Osteocyte (in vitro differentiated cells): ENCODE measurements around the gene NFX1. TPM values are rescaled to one million over a fixed set of nuclear protein-coding genes. Genes with fewer than 3 reads are reported as not detected.
A peak's percentile ranks its signal among the peaks of the same experiment; 100 is the strongest.
"Not testable (repeated sequence)": the region's sequence is repeated elsewhere in the genome, so short reads cannot be mapped to it uniquely, and the experiment has no call there.

ENCODE experiments used
- DNase-seq: peaks from one replicate; pipeline ENCODE4 v3.0.0; 2021; ENCODE audit warnings: mixed read lengths; ENCODE audit not compliant: unreplicated experiment; ENCODE audit errors: extremely low spot score
- H3K27ac Mint-ChIP-seq: one replicate; pipeline ENCODE4 v1.8.0; 2021; ENCODE audit warnings: mild to moderate bottlenecking, mixed read lengths; ENCODE audit not compliant: unreplicated experiment
- H3K27me3 Mint-ChIP-seq: one replicate; pipeline ENCODE4 v1.8.0; 2021; ENCODE audit warnings: mixed read lengths; ENCODE audit not compliant: unreplicated experiment
- H3K36me3 Mint-ChIP-seq: one replicate; pipeline ENCODE4 v1.8.0; 2021; ENCODE audit warnings: mixed read lengths; ENCODE audit not compliant: unreplicated experiment
- H3K4me1 Mint-ChIP-seq: one replicate; pipeline ENCODE4 v1.8.0; 2021; ENCODE audit warnings: mixed read lengths; ENCODE audit not compliant: unreplicated experiment
- H3K4me3 Mint-ChIP-seq: one replicate; pipeline ENCODE4 v1.8.0; 2021; ENCODE audit warnings: mild to moderate bottlenecking, moderate library complexity, mixed read lengths; ENCODE audit not compliant: unreplicated experiment
- H3K9me3 Mint-ChIP-seq: one replicate; pipeline ENCODE4 v1.8.0; 2021; ENCODE audit warnings: mixed read lengths; ENCODE audit not compliant: unreplicated experiment
- total RNA-seq: library from RNA; stranded (reverse); gene quantifications from 2 replicates; pipeline ENCODE4 v1.2.1, GENCODE V29; 2021
- TF ChIP-seq, protein P1 (sequence below): fragments of 200-600 bp; sonication (generic); IDR thresholded peaks from 2 replicates; pipeline ENCODE4 v1.5.0; 2021; ENCODE audit warnings: antibody characterized with exemption, mild to moderate bottlenecking, moderate library complexity

Gene NFX1
- total RNA-seq, 1 donor from 2014 or later, result 36.1 TPM

DNA sequence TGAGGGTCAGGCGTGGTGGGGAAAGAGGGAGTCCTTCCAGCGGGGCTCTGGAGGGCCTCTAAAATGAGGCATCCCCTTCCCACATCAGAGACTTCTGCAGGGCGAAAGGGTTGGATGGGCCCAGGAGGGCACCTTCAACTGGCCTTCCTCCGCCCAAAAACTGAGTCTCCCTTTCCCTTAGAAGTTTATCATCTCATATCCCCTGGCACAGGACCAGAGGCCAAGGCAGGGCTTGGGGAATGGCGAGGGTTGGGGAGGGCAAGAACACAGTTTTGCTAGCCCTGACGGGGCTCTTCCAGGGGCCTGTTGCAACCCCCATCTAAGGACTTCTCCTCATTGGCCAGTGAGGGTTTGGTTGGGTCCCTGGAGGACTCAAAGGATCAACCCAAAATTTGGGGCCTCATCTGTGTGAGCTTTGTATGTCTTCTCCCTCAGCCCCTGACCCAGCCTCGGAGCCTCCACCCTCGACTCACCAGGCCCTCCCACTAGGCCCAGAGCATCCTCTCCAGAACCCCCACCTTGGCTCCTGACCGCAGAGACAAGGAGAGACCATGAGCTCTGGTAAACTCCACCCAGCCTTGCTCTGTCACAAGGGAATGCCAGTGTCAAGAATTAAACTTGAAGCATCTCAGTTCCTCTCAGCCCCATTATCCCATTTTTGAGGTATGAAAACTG, 87.9 kb downstream of the NFX1 start:
- no peak for DNase-seq

DNA sequence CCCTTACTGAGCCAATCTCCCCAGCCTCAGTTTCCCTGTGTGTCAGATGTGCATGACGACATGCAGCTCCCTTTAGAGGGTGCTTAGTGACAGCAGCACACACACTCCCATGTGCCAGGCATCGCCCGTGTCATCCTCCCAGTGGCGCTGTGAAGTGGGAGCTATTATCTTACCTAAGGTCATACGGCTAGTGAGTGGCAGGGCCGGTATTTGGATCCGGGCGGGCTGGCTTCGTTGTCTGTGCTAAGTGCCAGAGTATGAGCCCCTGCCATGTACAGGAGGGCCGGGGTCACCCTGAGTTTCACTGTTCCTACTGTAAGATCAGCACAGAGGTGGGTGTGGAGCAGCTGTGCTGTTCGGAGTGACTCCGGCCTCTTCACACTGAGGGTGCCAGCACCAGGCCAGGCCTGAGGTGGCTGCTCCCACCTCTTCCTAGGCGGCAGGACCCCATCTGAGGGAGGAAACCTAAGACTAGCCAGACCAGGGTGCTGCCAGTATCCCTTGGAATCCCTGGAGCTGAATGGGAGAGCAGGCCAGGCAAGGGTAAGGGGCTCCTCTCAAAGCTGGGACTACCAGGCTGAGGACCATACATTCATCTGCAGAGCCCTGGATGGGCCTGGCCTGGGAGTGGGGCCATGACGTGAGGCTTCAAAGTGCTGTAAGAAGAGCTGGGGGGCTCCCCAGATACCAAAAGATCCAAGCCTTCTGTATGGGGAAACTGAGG, 89.5 kb downstream of the NFX1 start:
- Mint-ChIP-seq H3K4me1 (peaks cover 19% of the 10 kb centered on the region), H3K27ac (no peak overlapping the region), H3K36me3 (no peaks in the 10 kb centered on the region), H3K9me3 (no peaks in the 10 kb centered on the region), H3K4me3 (no peak overlapping the region), H3K27me3 (no peaks in the 10 kb centered on the region)
- DNase-seq, result no peak
- TF ChIP-seq, protein P1, sequence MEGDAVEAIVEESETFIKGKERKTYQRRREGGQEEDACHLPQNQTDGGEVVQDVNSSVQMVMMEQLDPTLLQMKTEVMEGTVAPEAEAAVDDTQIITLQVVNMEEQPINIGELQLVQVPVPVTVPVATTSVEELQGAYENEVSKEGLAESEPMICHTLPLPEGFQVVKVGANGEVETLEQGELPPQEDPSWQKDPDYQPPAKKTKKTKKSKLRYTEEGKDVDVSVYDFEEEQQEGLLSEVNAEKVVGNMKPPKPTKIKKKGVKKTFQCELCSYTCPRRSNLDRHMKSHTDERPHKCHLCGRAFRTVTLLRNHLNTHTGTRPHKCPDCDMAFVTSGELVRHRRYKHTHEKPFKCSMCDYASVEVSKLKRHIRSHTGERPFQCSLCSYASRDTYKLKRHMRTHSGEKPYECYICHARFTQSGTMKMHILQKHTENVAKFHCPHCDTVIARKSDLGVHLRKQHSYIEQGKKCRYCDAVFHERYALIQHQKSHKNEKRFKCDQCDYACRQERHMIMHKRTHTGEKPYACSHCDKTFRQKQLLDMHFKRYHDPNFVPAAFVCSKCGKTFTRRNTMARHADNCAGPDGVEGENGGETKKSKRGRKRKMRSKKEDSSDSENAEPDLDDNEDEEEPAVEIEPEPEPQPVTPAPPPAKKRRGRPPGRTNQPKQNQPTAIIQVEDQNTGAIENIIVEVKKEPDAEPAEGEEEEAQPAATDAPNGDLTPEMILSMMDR, result no peak

More for the DNA sequence above, 87.9 kb downstream of the NFX1 start:
- peaks cover 31% of the 10 kb centered on the region for H3K4me1 Mint-ChIP-seq
- no peak overlapping the region for H3K27ac Mint-ChIP-seq
- no peak overlapping the region for H3K4me3 Mint-ChIP-seq
- no peaks in the 10 kb centered on the region for H3K9me3 Mint-ChIP-seq
- no peaks in the 10 kb centered on the region for H3K36me3 Mint-ChIP-seq
- H3K27me3 Mint-ChIP-seq, result no peaks in the 10 kb centered on the region
- TF ChIP-seq, protein P1, result no peak

DNA sequence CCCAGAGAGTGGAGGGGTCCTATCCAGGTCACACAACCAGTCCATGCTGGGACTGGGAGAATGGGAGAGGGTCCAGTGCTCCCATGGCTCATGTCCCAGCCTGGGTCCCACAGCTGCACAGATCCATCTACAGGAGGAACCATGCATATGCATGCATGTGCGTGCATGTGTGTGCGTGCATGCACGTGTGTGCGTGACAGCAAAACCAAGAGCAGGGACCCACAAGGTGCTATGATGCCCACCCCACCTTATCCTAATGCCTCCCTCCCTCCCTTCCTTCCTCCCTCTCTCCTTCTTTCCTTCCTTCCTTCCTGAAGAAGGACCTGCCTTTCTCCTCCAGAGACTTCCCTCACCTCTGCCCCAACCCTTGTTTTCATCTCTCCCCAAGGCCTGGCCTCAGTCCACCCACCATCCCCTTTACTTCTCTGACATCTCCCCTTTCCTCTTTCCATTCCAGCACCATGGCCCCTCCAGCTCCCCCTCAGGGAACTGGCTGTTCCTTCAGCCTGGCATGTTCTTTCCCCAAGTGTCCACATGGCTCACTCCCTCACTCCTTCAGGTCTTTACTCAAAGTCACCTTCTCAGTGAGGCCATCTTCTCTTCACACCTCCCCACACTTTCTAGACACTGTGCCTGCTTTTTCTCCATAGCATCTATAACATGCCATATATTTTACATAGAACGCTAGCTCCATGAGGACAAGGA, 90.2 kb downstream of the NFX1 start:
- peaks cover 13% of the 10 kb centered on the region for H3K4me1 Mint-ChIP-seq
- TF ChIP-seq, protein P1, result no peak
- H3K27me3 Mint-ChIP-seq, result no peaks in the 10 kb centered on the region
- H3K4me3 Mint-ChIP-seq, result no peak overlapping the region
- H3K27ac Mint-ChIP-seq, result peak overlapping the region; percentile 1
- H3K9me3 Mint-ChIP-seq, result no peaks in the 10 kb centered on the region
- no peak for DNase-seq
- no peaks in the 10 kb centered on the region for H3K36me3 Mint-ChIP-seq

DNA sequence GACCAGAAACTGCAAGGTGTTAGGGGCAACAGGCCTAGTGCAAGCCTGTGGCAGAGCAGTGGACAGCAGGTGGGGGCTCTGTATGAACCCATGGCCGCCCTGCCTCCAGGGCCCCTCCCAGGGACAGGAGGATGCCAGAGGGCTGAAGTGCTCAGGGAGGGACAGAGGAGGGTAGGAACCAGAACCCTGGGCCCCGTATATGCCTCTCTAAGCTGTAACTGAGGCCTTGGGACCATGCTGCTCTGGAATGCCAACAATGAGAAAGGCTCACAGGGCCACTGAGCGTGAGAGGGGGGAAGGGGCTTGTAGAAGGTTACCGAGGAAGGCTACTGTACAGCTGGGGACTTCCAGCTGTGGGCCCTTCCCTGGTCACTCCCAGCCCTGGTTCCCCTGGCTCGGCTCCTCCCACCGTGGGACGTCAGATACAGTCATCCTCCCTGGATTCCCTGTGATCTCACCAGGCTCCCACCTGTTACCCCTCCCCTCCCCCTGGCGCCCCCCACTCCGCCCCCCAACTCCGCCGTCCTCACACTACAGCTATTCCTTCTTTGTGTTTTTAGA, 91.0 kb downstream of the NFX1 start:
- no peaks in the 10 kb centered on the region for H3K27me3 Mint-ChIP-seq
- TF ChIP-seq, protein P1, result no peak
- H3K9me3 Mint-ChIP-seq, result no peaks in the 10 kb centered on the region
- H3K4me1 Mint-ChIP-seq, result peaks cover 8% of the 10 kb centered on the region
- no peak for DNase-seq
- H3K27ac Mint-ChIP-seq, result peak overlapping the region; percentile 1
- no peak overlapping the region for H3K4me3 Mint-ChIP-seq
- no peaks in the 10 kb centered on the region for H3K36me3 Mint-ChIP-seq

DNA sequence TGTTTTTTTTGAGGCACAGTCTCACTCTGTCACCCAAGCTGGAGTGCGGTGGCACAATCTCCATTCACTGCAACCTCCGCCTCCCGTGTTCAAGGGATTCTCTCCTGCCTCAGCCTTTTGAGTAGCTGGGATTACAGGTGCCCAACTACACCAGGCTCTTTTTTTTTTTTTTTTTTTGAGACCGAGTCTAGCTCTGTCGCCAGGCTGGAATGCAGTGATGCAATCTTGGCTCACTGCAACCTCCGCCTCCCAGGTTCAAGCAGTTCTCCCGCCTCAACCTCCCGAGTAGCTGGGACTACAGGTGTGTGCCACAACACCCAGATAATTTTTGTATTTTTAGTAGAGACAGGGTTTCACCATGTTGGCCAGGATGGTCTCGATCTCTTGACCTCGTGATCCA, 92.1 kb downstream of the NFX1 start:
- not testable (repeated sequence) for H3K27me3 Mint-ChIP-seq, H3K27ac Mint-ChIP-seq, H3K9me3 Mint-ChIP-seq, H3K4me1 Mint-ChIP-seq, DNase-seq, H3K36me3 Mint-ChIP-seq, H3K4me3 Mint-ChIP-seq

DNA sequence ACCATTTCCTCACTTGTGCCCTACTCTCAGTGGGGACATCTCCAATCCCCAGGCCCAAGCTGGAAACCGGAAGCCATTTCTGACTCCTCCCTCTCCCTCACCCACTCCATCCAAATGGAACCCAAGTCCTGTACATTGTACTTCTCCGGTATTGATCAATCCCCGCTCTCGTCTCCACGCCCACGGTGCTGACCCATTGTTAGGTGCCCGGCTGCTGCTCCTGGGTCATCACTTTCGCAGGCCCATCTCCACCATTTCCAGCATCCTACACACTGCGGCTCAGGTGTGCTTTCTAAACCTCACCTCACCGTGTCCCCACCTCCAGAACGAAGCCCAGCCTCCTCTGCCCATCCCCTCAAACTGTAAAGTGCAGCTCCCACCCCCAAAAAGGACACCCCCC, 93.1 kb downstream of the NFX1 start:
- not testable (repeated sequence) for DNase-seq, H3K27me3 Mint-ChIP-seq, H3K36me3 Mint-ChIP-seq, H3K4me3 Mint-ChIP-seq, H3K9me3 Mint-ChIP-seq, H3K4me1 Mint-ChIP-seq, H3K27ac Mint-ChIP-seq

DNA sequence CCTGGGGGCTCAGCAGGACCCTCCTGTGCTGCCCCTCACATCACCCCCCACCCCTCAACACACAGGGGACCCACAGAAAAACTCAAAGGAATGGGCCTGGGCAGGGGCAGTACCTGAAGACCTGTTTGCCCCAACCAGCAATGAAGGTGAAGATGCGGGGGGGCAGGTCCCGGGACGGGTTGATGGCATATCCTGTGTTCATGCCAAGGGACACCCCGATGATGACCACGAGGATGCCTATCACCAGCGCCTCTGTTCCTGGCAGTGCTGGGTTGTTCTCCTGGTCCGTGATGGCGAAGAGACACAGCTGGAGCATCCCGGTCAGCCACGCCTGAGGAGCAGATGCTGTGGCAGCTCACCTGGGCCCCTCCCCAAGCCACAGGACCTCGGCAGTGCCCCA, 95.2 kb downstream of the NFX1 start:
- H3K9me3 Mint-ChIP-seq, H3K4me3 Mint-ChIP-seq, H3K36me3 Mint-ChIP-seq, H3K27me3 Mint-ChIP-seq, DNase-seq, H3K27ac Mint-ChIP-seq: not testable (repeated sequence)
- peaks cover 14% of the 10 kb centered on the region for H3K4me1 Mint-ChIP-seq
